HEK293T (cell line): Measurements from ENCODE around the gene BID.

Source experiments
- CTCF ChIA-PET: fragments of 350-600 bp; formaldehyde crosslinking; extraction: SDS; loops from one replicate; lab custom pipeline; 2021; ENCODE audit warnings: antibody characterized with exemption, inconsistent platforms; lab: Yijun Ruan, JAX
- POLR2A ChIA-PET: fragments of 350-600 bp; formaldehyde crosslinking; extraction: SDS; loops from one replicate; lab custom pipeline; 2020; ENCODE audit warnings: antibody characterized with exemption, inconsistent platforms; lab: Yijun Ruan, JAX
- DNase-seq: peaks from one replicate; pipeline ENCODE4 v3.0.0; 2012; ENCODE audit warnings: mixed read lengths; ENCODE audit errors: extremely low spot score
- ARNT ChIP-seq: fragments of 450-650 bp; IDR thresholded peaks from 2 replicates; pipeline ENCODE4 v1.6.1; 2017; ENCODE audit warnings: mild to moderate bottlenecking
- BHLHE40 ChIP-seq: fragments of 450-650 bp; IDR thresholded peaks from 2 replicates; pipeline ENCODE4 v1.6.1; 2016; ENCODE audit warnings: mild to moderate bottlenecking, moderate library complexity, borderline replicate concordance
- CTBP1 ChIP-seq: fragments of 450-650 bp; IDR thresholded peaks from 2 replicates; pipeline ENCODE4 v1.6.1; 2016; ENCODE audit warnings: borderline replicate concordance
- ELF4 ChIP-seq: fragments of 450-650 bp; IDR thresholded peaks from 2 replicates; pipeline ENCODE4 v1.6.1; 2017; ENCODE audit warnings: antibody characterized with exemption
- FOXA1 ChIP-seq: fragments of 450-650 bp; IDR thresholded peaks from 2 replicates; pipeline ENCODE4 v1.6.1; 2016; ENCODE audit warnings: mild to moderate bottlenecking
- FOXK2 ChIP-seq: fragments of 450-650 bp; IDR thresholded peaks from 2 replicates; pipeline ENCODE4 v1.6.1; 2016; ENCODE audit warnings: mild to moderate bottlenecking
- FOXM1 ChIP-seq: fragments of 450-650 bp; IDR thresholded peaks from 2 replicates; pipeline ENCODE4 v1.6.1; 2017; ENCODE audit warnings: mild to moderate bottlenecking, borderline replicate concordance
- HDGF ChIP-seq: fragments of 450-650 bp; IDR thresholded peaks from 2 replicates; pipeline ENCODE4 v1.6.1; 2017; ENCODE audit warnings: antibody characterized with exemption, borderline replicate concordance
- L3MBTL2 ChIP-seq: fragments of 450-650 bp; conservative IDR thresholded peaks from 2 replicates; pipeline ENCODE4 v1.6.1; 2016; ENCODE audit warnings: mild to moderate bottlenecking
- LEF1 ChIP-seq: fragments of 450-650 bp; IDR thresholded peaks from 2 replicates; pipeline ENCODE4 v1.6.1; 2017; ENCODE audit warnings: mild to moderate bottlenecking, borderline replicate concordance
- NFRKB ChIP-seq: fragments of 450-650 bp; IDR thresholded peaks from 2 replicates; pipeline ENCODE4 v1.6.1; 2016; ENCODE audit warnings: mild to moderate bottlenecking, moderate library complexity
- SP1 ChIP-seq: fragments of 450-650 bp; IDR thresholded peaks from 2 replicates; pipeline ENCODE4 v1.6.1; 2017
- SUZ12 ChIP-seq: fragments of 450-650 bp; IDR thresholded peaks from 2 replicates; pipeline ENCODE4 v1.6.1; 2016; ENCODE audit warnings: mild to moderate bottlenecking
- TARDBP ChIP-seq: fragments of 450-650 bp; IDR thresholded peaks from 2 replicates; pipeline ENCODE4 v1.6.1; 2016
- ZNF384 ChIP-seq: fragments of 450-650 bp; IDR thresholded peaks from 2 replicates; pipeline ENCODE4 v1.6.1; 2016
- TF ChIP-seq, protein P1 (sequence below): fragments of 450-650 bp; IDR thresholded peaks from 2 replicates; pipeline ENCODE4 v1.6.1; 2016

The BID gene

DNA sequence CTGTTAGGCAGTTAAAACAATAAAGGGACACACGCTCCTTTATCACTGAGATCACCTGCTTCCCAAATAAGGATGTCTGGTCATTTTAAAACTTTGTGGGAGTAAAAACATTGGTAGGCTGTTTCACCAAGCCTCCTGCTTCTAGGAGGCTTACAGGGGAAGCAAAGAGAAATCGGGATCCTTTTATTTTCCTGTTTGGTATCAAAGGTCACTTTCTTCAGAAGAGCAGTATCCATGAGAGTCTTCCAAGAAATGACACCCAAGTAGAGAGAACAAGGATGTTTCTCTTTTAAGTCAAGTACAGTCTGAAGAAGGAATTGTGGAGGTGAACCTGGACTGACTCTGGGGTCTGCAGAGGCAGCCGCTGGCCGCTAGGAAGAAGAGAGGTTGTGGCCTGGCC is 36.9 kb upstream of the BID start:
- CTCF ChIA-PET = no interaction called here
- POLR2A ChIA-PET = no interaction called here

DNA sequence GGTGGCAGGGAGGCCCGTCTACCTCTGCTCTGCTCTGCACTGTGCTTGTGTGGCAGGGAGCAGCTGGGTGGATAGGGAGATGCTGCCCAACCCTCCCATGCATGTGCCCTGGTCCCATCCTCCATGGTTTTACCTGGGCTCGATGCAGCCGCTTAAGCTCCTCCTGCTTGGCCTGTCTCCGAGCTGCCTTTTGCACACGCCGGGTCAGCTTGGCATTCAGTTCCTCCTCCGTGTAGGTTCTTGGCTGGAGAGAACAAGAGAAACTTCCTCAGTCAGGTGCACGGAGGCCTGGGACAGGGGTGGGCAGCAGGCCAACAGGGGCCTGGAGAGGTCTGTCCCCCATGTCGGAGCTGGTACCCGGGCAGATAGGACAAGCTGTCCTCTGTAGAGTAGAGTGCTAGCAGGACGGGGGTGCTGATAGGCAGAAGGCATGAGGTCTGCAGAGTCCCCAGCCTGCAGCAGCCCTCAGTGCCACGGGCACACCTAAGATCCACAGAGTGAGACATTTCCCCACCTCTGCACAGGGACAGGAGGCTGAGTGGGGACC is 36.4 kb upstream of the BID start:
- POLR2A ChIA-PET = interaction anchor here (1.0 to 1.1 kb wide), 2 partner anchors 265 to 267 kb away, joined by 3 to 4 read pairs; partner anchors contain the start of gene PEX26
- CTCF ChIA-PET = no interaction called here
- DNase-seq = no peak
- no peak for TF ChIP-seq ARNT
- no peak for TF ChIP-seq SP1
- no peak for TF ChIP-seq LEF1
- no peak for TF ChIP-seq BHLHE40
- TF ChIP-seq NFRKB = no peak
- TF ChIP-seq ZNF384 = no peak
- TF ChIP-seq TARDBP = no peak
- TF ChIP-seq FOXA1 = no peak
- TF ChIP-seq FOXK2 = no peak
- no peak for TF ChIP-seq SUZ12
- no peak for TF ChIP-seq ELF4
- TF ChIP-seq CTBP1 = no peak
- TF ChIP-seq, protein P1, sequence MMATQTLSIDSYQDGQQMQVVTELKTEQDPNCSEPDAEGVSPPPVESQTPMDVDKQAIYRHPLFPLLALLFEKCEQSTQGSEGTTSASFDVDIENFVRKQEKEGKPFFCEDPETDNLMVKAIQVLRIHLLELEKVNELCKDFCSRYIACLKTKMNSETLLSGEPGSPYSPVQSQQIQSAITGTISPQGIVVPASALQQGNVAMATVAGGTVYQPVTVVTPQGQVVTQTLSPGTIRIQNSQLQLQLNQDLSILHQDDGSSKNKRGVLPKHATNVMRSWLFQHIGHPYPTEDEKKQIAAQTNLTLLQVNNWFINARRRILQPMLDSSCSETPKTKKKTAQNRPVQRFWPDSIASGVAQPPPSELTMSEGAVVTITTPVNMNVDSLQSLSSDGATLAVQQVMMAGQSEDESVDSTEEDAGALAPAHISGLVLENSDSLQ = no peak
- no peak for TF ChIP-seq L3MBTL2
- no peak for TF ChIP-seq HDGF
- no peak for TF ChIP-seq FOXM1

More for the DNA sequence above, 36.9 kb upstream of the BID start:
- DNase-seq = no peak
- TF ChIP-seq, protein P1 = no peak
- TF ChIP-seq L3MBTL2 (no peak), FOXA1 (no peak), ARNT (no peak), LEF1 (no peak), SP1 (no peak), SUZ12 (no peak)

- DNase-seq = no peak
- ChIA-PET POLR2A (no interaction called here), CTCF (interaction anchor here (0.6 kb wide), 1 partner anchor 56 kb away, joined by 3 read pairs; no protein-coding TSS in a partner anchor)
- TF ChIP-seq ZNF384 (no peak), CTBP1 (no peak), FOXM1 (no peak)
These were observed 34.6 kb upstream of the BID start for GRCh38 chr22:17808693-17809403.

GRCh38 chr22:17807578-17808410 is 33.5 kb upstream of the BID start:
- no peak for DNase-seq
- CTCF ChIA-PET = no interaction called here
- POLR2A ChIA-PET = no interaction called here
- TF ChIP-seq ELF4 = no peak
- TF ChIP-seq BHLHE40 = no peak
- TF ChIP-seq SUZ12 = no peak
- no peak for TF ChIP-seq NFRKB
- TF ChIP-seq L3MBTL2 = no peak
- no peak for TF ChIP-seq TARDBP

DNA sequence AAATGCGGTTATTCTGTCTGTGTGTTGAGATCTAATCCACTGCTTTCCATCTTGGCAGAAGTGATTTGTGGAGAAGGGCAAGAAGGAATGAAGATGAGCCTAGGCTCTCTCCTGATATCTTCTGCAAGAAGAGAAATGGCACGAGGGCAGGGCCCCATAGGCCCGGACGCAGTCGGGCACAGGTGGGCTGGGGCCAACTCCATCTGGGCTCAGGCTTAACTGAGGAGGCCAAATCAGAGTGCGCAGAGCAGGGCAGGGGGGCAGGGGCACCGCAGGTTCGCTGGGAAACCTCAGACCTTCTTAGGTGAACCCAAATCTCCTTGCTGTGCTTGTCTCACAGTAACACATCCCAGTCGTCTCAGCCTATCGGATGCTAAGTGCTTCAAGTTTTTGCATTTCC is 32.8 kb upstream of the BID start:
- TF ChIP-seq FOXA1 = no peak
- POLR2A ChIA-PET = no interaction called here
- CTCF ChIA-PET = no interaction called here
- no peak for DNase-seq

GRCh38 chr22:17806437-17806836 is 32.2 kb upstream of the BID start:
- no peak for DNase-seq
- TF ChIP-seq ARNT (no peak), NFRKB (no peak), BHLHE40 (no peak), SUZ12 (no peak), LEF1 (no peak), FOXM1 (no peak)
- ChIA-PET CTCF (no interaction called here), POLR2A (no interaction called here)
